ENCODE measurements around the gene PRKCZ.

- TF ChIP-seq CTCF (IDR thresholded peaks at IDR 0.05) = no peak
- TF ChIP-seq POLR2A (IDR thresholded peaks at IDR 0.05) = no peak
Measured at GRCh38 chr1:2182376-2182775, 132.2 kb downstream of the PRKCZ start.

Data from heart left ventricle (tissue), 13 donors.